PC-9 (cell line): ENCODE data around the gene NELL2.

ENCODE experiments used
- EZH2 ChIP-seq: fragments of 200-600 bp; sonication (generic); IDR thresholded peaks from 2 replicates; pipeline ENCODE4 v1.8.0; 2017; ENCODE audit warnings: antibody characterized with exemption, low read depth
- TF ChIP-seq, protein P1 (sequence below): fragments of 200-600 bp; sonication (generic); conservative IDR thresholded peaks from 2 replicates; pipeline ENCODE4 v1.6.1; 2017; ENCODE audit warnings: mixed run types, antibody characterized with exemption, mild to moderate bottlenecking, moderate library complexity

DNA sequence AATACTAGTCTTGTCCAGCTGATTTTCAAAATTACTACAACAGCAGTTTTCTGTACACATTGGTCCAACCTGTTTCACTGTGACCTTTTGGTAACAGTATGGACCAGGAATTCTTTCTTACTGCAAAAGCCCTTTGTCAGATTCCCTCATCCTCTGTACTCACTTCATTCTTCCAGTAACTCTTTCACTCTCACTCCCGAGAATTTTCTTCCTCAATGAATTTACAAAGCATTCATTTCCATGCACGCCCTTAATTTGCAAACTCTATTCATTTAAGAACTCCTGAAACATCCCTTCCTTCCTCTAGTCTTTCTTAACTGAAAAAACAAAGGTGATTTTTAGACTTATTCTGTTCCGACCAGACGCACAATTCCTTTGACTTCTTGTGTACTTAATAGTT, 238.2 kb downstream of the NELL2 start:
- TF ChIP-seq EZH2 = no peak
- TF ChIP-seq, protein P1, sequence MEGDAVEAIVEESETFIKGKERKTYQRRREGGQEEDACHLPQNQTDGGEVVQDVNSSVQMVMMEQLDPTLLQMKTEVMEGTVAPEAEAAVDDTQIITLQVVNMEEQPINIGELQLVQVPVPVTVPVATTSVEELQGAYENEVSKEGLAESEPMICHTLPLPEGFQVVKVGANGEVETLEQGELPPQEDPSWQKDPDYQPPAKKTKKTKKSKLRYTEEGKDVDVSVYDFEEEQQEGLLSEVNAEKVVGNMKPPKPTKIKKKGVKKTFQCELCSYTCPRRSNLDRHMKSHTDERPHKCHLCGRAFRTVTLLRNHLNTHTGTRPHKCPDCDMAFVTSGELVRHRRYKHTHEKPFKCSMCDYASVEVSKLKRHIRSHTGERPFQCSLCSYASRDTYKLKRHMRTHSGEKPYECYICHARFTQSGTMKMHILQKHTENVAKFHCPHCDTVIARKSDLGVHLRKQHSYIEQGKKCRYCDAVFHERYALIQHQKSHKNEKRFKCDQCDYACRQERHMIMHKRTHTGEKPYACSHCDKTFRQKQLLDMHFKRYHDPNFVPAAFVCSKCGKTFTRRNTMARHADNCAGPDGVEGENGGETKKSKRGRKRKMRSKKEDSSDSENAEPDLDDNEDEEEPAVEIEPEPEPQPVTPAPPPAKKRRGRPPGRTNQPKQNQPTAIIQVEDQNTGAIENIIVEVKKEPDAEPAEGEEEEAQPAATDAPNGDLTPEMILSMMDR = no peak
